RPMI7951 (cell line): ENCODE measurements around the gene APBA2. TPM values are rescaled to one million over a fixed set of nuclear protein-coding genes. Genes with fewer than 3 reads are reported as not detected.
A peak's percentile ranks its signal among the peaks of the same experiment; 100 is the strongest.

Experiments
- DNase-seq: peaks from one replicate; pipeline ENCODE4 v3.0.0-alpha.2; 2012; ENCODE audit warnings: low read depth
- total RNA-seq: library from RNA; depleted of rRNA; stranded (reverse); fragments of >200 nt; shearing (Covaris generic); gene quantifications from 2 replicates; pipeline ENCODE4 v1.2.3, GENCODE V29; 2014

Gene APBA2
- total RNA-seq, 1 experiment from 2014 or later: 4.2 TPM

DNA sequence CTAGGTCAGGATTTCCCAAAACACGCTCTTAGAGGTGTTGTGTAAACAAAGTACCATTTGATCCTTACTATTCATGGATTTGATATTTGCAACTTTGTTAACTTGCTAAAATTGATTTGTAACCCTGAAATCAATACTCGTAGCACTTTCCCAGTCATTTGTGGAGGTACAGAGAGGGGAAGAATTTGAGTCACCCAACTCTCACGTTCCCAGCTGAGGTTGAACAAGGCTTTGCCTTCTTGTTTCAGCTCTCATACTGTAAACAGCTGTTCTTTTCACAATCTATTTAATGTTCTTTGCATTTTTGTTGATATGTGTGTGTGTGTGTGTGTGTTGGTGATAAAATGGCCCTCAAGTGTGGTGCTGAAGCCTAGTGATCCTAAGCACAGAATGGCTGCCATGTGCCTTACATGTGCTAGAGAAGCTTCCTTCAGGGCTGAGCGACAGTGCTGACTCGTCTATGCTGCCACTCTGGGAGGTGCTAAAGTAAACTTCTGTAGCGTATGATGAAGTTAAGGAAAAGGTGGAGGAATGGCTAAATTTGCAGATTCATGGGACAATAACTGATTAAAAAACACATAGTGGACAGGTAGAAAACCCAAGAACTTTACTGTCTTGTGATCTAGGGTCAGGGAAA is 173.2 kb downstream of the APBA2 start:
- no peak for DNase-seq

DNA sequence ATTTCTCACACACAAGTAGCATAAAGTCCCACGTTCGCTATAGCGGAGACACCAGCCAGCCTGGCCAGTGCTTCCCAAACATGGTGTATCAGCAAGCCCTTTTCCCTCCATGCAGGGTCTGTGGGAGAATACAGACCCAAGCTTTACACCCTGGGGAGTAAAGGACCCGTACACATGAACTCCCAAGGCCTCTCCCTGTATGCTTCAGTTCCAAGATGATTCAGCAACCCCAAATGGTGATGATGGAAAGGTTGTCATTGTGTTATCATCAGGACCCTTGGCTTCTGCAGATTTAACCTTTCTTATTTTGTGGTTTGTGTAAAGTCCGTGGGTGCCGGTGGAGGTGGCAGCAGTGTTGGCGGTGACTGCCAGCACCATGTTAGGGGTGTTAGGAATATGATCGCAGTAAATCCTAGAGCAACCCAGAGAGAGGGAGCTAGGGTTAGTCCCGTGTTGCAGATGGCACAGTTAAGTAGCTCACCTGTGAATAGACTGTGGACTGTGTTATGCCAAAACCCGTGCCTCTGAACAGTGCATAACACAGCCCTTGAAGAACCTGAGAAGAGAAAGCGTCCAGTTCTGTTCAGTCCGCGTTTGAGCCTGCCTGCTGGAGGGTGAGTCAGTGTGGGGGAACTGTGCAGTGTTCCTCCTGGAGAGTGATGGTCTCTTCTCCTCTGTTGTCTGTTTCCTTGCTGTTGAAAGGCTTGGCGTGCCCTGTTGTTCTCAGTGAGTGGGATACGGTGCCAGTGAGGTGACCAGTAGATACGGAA is 174.3 kb downstream of the APBA2 start:
- no peak for DNase-seq

- DNase-seq: no peak
These were observed 176.0 kb downstream of the APBA2 start for GRCh38 chr15:29061746-29062145.

DNA sequence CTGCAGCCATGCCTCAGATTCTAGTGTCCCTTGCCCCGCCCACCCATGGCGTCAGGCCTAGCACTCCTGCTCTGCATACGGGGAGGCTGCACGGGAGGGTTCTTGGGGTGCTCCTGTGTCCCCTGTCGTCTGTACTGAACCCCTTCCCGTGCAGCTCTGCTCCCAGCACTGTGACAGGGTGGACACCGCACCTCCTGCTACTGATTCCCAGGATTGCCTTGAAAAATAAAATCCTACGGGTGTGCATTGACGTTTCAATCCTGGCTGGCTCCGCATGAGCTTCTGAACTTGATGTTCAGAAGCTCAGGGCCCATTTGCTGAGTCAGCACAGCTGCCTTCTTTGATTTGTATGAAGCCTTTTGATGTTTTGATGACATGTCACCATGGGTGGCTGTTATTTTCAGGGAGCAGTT is 176.4 kb downstream of the APBA2 start:
- DNase-seq: no peak

GRCh38 chr15:29062626-29063025 is 176.9 kb downstream of the APBA2 start:
- DNase-seq: no peak

DNA sequence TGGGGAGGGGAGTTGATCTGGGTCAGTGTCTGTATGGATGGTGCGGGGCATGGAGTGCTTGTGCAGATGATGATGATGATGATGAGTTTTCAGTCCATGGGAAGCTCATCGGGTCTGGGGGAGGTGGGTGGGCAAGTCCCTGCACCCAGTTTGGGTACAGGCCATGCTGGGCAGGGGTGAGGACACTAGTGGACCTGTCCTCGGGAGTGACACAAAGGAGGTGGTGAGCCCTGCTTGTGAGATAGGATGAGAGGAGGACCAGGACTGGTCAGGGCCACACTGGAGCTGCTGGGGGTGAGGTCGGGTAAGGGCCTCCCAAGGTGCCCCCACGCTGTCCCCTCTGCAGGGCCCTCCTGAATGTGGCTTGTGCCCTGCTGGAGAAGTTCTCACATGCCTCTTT is 177.9 kb downstream of the APBA2 start:
- no peak for DNase-seq

GRCh38 chr15:29064290-29064689 is 178.5 kb downstream of the APBA2 start:
- DNase-seq: no peak

GRCh38 chr15:29064731-29065130 is 179.0 kb downstream of the APBA2 start:
- no peak for DNase-seq

- no peak for DNase-seq
These were observed 179.8 kb downstream of the APBA2 start for GRCh38 chr15:29065571-29065970.

GRCh38 chr15:29066310-29066709 is 180.5 kb downstream of the APBA2 start:
- DNase-seq: no peak

DNA sequence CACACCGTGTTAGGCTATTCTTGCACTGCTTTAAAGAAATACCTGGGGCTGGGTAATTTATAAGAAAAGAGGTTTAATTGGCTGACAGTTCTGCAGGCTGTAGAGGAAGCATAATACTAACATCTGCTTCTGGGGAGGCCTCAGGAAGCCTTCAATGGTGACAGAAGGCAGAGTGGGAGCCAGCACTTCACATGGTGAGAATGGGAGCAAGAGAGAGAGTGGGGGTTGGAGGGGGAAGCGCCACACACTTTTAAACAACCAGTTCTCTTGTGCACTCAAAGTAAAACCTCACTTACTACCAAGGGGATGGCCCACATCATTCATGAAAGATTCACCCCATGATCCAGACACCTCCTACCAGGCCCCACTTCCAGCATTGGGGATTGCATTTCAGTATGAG is 181.1 kb downstream of the APBA2 start:
- no peak for DNase-seq

DNA sequence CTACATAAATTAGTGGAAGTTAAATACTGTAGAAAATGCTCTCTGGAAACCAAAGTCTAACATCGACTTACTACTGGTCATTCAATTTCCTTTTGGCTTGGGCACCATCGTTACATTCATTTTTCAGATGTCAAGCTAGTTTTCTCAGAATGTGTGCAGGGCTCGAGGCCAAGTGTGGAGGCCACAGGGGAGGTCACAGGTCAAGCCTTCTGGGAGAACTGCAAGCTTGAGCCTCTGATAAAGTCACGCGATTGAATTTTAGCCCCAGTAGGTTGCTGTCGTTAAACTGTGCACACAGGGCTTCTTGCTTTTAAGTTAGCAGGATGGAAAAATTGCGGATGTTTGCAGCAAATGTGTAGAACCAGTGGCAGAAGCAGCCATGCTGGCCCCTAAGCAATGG is 182.2 kb downstream of the APBA2 start:
- peak; percentile 49 for DNase-seq

- DNase-seq: no peak
These were observed 184.9 kb downstream of the APBA2 start for GRCh38 chr15:29070471-29071231.

GRCh38 chr15:29071232-29071881 is 185.6 kb downstream of the APBA2 start:
- DNase-seq: no peak

- DNase-seq: no peak
These were observed 186.1 kb downstream of the APBA2 start for GRCh38 chr15:29071882-29072273.

GRCh38 chr15:29072444-29072843 is 186.7 kb downstream of the APBA2 start:
- no peak for DNase-seq

GRCh38 chr15:29074045-29074444 is 188.3 kb downstream of the APBA2 start:
- DNase-seq: no peak

GRCh38 chr15:29078541-29078940 is 192.8 kb downstream of the APBA2 start:
- DNase-seq: no peak

GRCh38 chr15:29079479-29079878 is 193.7 kb downstream of the APBA2 start:
- no peak for DNase-seq

GRCh38 chr15:29081781-29082180 is 196.0 kb downstream of the APBA2 start:
- DNase-seq: no peak

DNA sequence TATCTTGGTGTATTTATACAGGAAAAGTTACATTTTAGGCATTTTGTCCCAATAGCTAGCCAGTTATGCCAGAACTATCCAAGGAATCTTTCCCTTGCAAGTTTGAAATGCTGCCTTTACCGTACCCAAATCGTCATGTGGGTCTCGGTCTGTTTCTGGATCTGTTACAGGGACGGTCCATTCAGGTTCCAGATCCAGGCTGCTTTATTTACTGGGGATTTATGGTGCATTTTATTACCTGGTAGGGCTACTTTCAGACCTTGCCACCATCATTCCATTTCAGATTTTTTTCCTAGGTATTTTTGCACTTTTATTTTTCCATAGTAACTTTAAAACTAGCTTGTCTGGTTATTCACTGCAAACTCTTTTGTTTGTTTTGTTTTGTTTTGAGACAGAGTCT is 197.4 kb downstream of the APBA2 start:
- no peak for DNase-seq

DNA sequence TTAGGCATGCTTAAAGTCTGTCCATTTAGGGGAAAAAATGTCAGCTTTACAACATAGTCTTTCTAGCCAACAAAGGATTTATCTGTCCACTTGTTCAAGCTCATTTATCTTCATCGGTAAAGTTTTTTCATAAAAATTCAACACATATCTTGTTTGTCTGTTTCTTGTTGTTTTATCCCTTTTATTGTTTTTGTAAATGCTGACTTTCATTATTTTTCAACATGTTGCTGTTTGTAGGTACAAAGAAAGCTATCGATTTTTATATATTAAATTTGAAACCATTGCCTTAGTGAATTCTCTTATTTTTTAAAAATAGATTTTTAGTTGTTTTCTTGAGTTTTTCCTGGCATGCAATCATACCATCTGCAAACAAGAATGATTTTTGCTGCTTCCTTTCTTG is 198.1 kb downstream of the APBA2 start:
- no peak for DNase-seq
